Adipocyte (in vitro differentiated cells): ENCODE results near the gene EXOC1.

Experiments used
- DNase-seq: peaks from one replicate; pipeline ENCODE4 v3.0.0-alpha.2; 2015; ENCODE audit warnings: low read depth
- H3K27me3 ChIP-seq: replicated peaks from 2 replicates; pipeline ENCODE4 v1.7.0; 2013; ENCODE audit warnings: mild to moderate bottlenecking, low read length, moderate library complexity; ENCODE audit not compliant: control insufficient read depth, insufficient read depth
- H3K36me3 ChIP-seq: 2 replicates; pipeline ENCODE4 v1.7.0; 2013; ENCODE audit warnings: low read length, mild to moderate bottlenecking, moderate library complexity; ENCODE audit not compliant: control insufficient read depth, insufficient read depth, severe bottlenecking
- H3K4me1 ChIP-seq: 2 replicates; pipeline ENCODE4 v1.7.0; 2013; ENCODE audit warnings: mild to moderate bottlenecking, low read length, moderate library complexity; ENCODE audit not compliant: control insufficient read depth, insufficient read depth
- H3K4me3 ChIP-seq: 2 replicates; pipeline ENCODE4 v1.7.0; 2013; ENCODE audit warnings: mild to moderate bottlenecking, low read length, moderate library complexity
- H3K9ac ChIP-seq: 2 replicates; pipeline ENCODE4 v1.7.0; 2013; ENCODE audit warnings: mild to moderate bottlenecking, low read length, moderate library complexity
- H3K9me3 ChIP-seq: 2 replicates; pipeline ENCODE4 v1.7.0; 2013; ENCODE audit warnings: mild to moderate bottlenecking, low read length, moderate library complexity; ENCODE audit not compliant: control insufficient read depth

EXOC1 gene

DNA sequence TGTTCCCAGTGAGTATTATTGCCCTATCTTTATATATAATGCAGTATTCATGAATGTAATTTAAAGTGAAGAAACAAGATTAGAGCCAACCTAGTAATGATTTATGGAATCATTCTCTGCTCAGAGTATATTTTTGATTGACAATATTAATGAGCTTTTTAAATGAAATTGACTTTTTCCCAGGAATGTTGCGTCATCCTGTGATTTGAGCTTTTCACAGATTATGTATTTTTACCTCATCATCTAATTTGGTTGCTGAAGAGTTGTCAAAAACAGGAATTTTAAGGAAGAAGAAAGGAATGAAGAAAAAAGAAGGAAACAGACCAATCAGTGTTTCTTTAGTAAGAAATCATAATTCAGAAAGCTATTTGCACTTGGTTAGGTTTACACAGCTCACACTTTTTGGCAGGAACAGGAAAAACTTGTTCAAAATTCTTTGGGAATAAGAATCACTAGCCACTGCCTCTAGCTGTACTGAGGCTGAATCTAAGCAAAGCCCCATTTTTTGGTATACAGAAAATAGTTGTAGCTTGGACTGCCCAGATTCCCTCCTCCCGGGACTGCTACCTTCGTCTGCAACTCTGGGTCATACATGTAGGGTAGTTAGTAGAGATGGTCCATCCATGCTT, 27.3 kb downstream of the EXOC1 start:
- no peak for DNase-seq
- H3K4me3 ChIP-seq = no peak overlapping the region
- H3K9me3 ChIP-seq = no peaks in the 10 kb centered on the region
- H3K4me1 ChIP-seq = peaks cover 13% of the 10 kb centered on the region
- H3K27me3 ChIP-seq = no peaks in the 10 kb centered on the region
- no peak overlapping the region for H3K9ac ChIP-seq
- peaks cover 81% of the 10 kb centered on the region for H3K36me3 ChIP-seq

DNA sequence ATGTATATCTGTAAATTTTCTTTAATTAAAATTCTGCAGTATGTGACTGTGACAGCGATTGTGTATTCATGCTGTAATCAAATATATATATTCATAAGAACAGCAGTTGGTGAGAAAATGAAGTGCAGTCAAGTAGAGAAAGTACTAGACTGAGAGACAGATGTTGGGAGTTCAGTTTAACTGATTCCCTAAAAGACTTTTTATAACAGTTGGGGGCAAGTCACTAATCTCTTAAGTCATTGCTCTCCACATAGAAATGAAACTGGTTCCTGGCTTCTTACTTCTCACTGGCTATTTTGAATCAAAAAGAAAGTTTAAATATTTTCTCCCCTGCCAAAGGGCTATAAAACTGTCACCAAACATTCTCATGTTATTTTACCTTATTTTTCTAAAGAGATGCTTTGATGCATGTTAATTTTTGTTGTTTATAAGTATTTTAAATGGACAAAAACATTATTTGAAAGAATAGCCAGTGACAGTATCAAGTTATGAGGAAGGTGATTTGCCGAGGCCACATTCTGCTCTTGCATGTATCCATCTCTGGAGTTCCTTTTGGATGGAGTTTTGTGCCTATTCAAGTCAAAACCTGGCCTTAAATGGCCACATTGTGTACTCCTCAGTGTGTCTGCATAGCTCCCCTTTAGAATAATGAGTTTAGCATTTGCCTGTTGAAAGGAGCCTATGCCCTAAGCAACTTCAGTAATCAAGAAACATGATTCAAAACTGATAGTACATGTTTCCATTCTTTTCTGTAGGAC, 30.8 kb downstream of the EXOC1 start:
- Histone ChIP-seq H3K36me3 (peaks cover 81% of the 10 kb centered on the region), H3K4me1 (no peaks in the 10 kb centered on the region), H3K4me3 (no peak overlapping the region), H3K27me3 (no peaks in the 10 kb centered on the region), H3K9me3 (no peaks in the 10 kb centered on the region), H3K9ac (no peak overlapping the region)
- DNase-seq = no peak

DNA sequence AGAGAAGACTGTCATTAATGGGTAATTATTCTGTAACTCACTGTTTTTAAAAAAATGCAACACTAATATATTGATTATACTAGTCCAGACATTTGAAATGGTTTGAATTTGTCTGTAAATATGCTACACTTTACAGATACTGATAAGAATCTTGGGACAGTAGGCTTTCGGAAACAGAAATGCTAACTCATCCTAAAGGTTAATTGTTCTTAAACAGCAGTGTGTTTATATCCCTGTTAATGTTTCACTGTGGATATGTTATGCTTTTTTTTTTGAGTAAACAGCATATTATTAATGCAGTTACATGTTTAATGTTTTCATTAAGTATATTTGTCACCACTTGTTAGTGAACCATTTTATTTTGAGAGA, 31.4 kb downstream of the EXOC1 start:
- no peaks in the 10 kb centered on the region for H3K27me3 ChIP-seq
- no peaks in the 10 kb centered on the region for H3K4me1 ChIP-seq
- H3K9ac ChIP-seq = no peak overlapping the region
- H3K36me3 ChIP-seq = peaks cover 80% of the 10 kb centered on the region
- DNase-seq = no peak
- no peaks in the 10 kb centered on the region for H3K9me3 ChIP-seq
- H3K4me3 ChIP-seq = no peak overlapping the region

DNA sequence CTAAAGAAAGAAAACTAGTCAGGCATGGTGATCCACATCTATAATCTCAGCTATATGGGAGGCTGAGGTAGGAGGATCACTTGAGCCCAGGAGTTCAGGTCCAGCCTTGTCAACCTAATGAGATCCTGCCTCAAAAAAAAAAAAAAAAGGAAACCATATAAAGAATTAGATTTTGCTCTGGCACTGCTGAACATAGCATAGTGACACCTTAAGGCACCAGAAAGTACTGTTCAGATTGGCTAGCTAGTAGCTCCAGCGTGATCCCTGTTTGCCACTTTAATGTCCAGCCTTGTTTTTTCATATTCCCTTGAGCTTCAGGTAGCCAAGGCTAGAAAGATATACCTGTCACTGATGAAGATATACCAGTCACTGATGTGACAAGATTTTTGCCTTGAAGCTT, 34.1 kb downstream of the EXOC1 start:
- Histone ChIP-seq H3K4me1 (no peaks in the 10 kb centered on the region), H3K4me3 (no peak overlapping the region), H3K9me3 (no peaks in the 10 kb centered on the region), H3K27me3 (no peaks in the 10 kb centered on the region), H3K9ac (no peak overlapping the region), H3K36me3 (peaks cover 68% of the 10 kb centered on the region)
- DNase-seq = no peak

DNA sequence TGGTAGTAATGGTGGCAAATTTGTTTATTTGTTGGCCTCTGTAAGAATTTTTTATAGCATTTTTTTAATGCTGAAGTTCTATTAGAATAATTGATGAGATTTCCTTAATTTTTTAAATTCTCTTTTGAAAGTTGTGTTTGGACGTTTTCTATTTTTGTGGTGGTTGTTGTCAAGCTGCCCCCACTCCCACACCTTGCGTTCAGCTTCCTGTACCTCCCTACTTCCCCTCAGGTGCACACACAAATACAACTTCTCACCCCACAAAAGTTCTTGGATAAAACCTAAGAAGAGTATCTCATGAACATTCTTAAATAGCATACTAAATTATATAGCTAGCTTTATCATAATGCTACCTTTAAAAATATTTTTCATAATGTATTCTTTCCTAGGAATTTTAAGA, 38.7 kb downstream of the EXOC1 start:
- H3K9ac ChIP-seq = no peak overlapping the region
- peaks cover 2% of the 10 kb centered on the region for H3K4me1 ChIP-seq
- peaks cover 72% of the 10 kb centered on the region for H3K36me3 ChIP-seq
- DNase-seq = no peak
- H3K27me3 ChIP-seq = no peaks in the 10 kb centered on the region
- no peak overlapping the region for H3K4me3 ChIP-seq
- H3K9me3 ChIP-seq = no peaks in the 10 kb centered on the region

DNA sequence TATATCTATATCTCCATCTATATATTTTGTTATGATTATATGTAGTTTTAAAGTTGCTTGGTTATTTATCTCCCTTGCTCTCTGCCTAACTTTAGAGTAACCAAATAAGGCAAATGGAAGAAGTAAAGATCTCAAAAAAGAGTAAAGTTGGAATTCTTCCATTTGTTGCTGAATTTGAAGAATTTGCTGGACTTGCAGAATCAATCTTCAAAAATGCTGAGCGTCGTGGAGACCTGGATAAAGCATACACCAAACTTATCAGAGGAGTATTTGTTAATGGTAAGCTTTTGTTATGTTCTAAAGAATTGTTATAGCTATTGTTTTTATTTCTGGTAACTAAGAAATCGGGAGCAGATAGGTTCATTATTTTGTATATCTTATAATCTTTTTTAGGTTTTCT, 43.2 kb downstream of the EXOC1 start:
- Histone ChIP-seq H3K9me3 (no peaks in the 10 kb centered on the region), H3K9ac (no peak overlapping the region), H3K36me3 (peaks cover 80% of the 10 kb centered on the region), H3K27me3 (no peaks in the 10 kb centered on the region), H3K4me1 (peaks cover 2% of the 10 kb centered on the region), H3K4me3 (no peak overlapping the region)
- no peak for DNase-seq

DNA sequence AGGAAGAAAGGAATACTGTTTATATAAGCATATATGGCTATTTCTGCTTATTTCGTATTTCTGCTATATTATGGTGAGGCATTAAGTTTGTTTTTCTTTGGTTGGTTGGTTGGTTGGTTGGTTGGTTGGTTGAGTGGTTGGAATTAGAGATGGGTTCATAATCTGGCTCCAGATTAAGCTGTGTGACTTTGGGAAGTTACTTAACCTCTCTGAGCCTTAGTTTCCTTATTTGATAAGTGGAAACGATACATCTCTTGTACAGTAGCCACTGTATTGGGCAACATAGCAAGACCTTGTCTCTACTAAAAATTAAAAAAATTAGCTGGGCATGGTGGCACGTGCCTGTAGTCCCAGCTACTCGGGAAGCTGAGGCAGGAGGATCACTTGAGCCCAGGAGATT, 49.2 kb downstream of the EXOC1 start:
- Histone ChIP-seq H3K4me1 (peaks cover 7% of the 10 kb centered on the region), H3K36me3 (peaks cover 63% of the 10 kb centered on the region), H3K27me3 (no peaks in the 10 kb centered on the region), H3K9me3 (no peaks in the 10 kb centered on the region), H3K9ac (no peak overlapping the region), H3K4me3 (no peak overlapping the region)
- DNase-seq = no peak

DNA sequence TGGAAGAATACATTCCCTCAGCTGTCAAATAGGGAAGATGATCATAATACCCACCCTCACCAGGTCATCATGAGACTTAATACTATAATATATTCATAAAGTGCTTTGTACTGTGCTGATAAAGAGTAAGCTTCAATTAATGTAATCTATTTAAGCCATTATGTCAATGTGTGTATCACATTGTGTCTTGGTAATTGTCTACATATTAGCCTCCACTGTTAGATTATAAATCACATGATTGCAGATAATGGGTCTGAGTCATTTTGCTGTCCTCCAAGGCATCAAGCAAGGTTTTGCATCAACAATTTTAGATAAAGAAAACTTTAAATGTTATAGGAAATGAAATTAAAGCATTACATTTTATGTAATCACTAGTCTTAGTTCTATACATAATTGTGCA, 50.1 kb downstream of the EXOC1 start:
- Histone ChIP-seq H3K4me3 (no peak overlapping the region), H3K4me1 (peaks cover 7% of the 10 kb centered on the region), H3K9ac (no peak overlapping the region), H3K36me3 (peaks cover 58% of the 10 kb centered on the region), H3K9me3 (no peaks in the 10 kb centered on the region), H3K27me3 (no peaks in the 10 kb centered on the region)
- no peak for DNase-seq

DNA sequence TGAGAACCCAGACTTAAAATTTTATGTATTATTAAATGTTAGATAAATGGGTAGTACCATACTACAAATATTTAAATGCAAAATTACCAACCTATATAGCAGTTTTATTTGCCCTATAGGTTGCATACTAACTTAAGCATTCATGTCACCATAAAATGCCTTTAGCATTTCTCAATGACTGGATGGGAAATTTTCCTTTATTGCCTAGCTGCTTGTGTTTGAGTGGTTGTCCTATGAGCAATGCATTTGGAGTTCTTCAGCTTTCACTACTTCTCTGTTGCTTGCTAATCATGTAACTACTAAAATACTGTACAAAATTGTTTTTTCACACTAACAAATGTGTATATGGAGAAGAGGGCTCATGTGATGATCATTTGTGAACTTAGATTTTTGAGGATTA, 51.1 kb downstream of the EXOC1 start:
- H3K36me3 ChIP-seq = peaks cover 53% of the 10 kb centered on the region
- DNase-seq = peak; percentile 32
- no peak overlapping the region for H3K9ac ChIP-seq
- H3K27me3 ChIP-seq = no peaks in the 10 kb centered on the region
- peaks cover 7% of the 10 kb centered on the region for H3K4me1 ChIP-seq
- H3K4me3 ChIP-seq = no peak overlapping the region
- H3K9me3 ChIP-seq = no peaks in the 10 kb centered on the region

DNA sequence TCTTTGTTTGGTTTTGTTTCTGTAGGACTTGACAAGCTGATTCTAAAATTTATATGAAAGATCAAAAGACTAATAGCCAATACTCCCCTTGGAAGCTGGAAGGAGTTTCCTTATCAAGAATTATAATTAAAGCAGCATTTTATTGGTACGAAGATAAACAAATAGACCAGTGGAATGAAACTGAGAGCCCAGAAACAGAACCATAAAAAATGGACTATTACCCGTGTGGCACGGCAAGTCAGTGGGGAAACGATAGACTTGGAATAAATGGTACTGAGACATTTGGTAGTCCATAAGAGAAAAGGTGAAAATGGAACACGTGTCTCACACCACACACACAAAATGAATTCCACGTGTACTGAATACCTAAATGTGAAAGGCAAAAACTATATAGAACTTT, 52.9 kb downstream of the EXOC1 start:
- Histone ChIP-seq H3K9ac (no peak overlapping the region), H3K4me1 (peaks cover 9% of the 10 kb centered on the region), H3K4me3 (no peak overlapping the region), H3K36me3 (peaks cover 37% of the 10 kb centered on the region), H3K27me3 (no peaks in the 10 kb centered on the region), H3K9me3 (no peaks in the 10 kb centered on the region)
- no peak for DNase-seq

DNA sequence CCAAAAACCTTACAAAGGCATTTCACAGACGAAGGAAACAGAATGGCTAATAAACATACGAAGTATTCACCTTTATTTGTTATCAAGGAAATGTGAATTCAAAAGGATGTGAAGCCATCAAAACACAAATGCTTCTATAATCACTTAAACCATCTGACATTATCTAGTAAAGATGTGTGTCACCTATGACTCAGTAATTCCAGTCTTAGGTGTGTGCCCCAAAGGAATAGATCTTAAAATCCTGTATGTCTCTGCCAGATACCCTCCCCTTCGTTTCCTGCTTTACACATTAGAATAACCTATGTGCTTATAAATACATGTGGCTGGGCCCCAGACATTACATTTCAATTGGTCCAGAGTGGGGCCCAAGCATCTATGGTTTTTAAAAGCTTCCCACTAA, 53.5 kb downstream of the EXOC1 start:
- Histone ChIP-seq H3K36me3 (peaks cover 34% of the 10 kb centered on the region), H3K9me3 (no peaks in the 10 kb centered on the region), H3K4me1 (peaks cover 9% of the 10 kb centered on the region), H3K9ac (no peak overlapping the region), H3K4me3 (no peak overlapping the region), H3K27me3 (no peaks in the 10 kb centered on the region)
- DNase-seq = peak; percentile 27

DNA sequence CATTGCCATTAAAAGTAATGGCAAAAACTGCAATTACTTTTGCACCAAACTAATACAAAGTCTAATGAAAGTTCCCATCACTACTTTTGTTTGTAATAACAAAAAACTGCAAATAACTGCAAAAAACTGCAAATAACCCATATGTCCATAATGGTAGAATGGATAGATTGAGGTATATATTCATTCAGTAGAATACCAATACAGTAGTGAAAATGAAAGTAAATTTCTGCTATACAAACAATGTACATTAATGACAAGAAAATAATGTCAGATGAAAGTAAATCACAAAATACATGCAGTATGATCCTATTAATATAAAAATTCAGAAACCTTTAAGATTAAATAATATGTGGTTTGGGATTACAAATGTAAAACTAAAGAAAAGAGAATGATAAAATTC, 54.0 kb downstream of the EXOC1 start:
- Histone ChIP-seq H3K4me1 (peaks cover 9% of the 10 kb centered on the region), H3K4me3 (no peak overlapping the region), H3K9me3 (no peaks in the 10 kb centered on the region), H3K27me3 (no peaks in the 10 kb centered on the region), H3K9ac (no peak overlapping the region), H3K36me3 (peaks cover 29% of the 10 kb centered on the region)
- DNase-seq = no peak
